IMR-90 (cell line): ENCODE results near the gene STAC3. TPM values are rescaled to one million over a fixed set of nuclear protein-coding genes. Genes with fewer than 3 reads are reported as not detected.
A peak's percentile ranks its signal among the peaks of the same experiment; 100 is the strongest.

ENCODE experiments used
- ATAC-seq: fragments of 200-7000 bp; cut with Tn5 transposase; 2 replicates; pipeline ENCODE4 v1.9.1; 2020; ENCODE audit warnings: low read depth, mild to moderate bottlenecking, moderate library complexity
- BruUV-seq: library from RNA; stranded (reverse); fragments of 400-500 nt; replicated peaks from 2 replicates; lab custom pipeline; 2021; lab: Mats Ljungman, UMichigan
- CTCF ChIA-PET: fragments of 300-600 bp; formaldehyde crosslinking; extraction: SDS; loops from one replicate; lab custom pipeline; 2021; ENCODE audit warnings: antibody characterized with exemption; lab: Yijun Ruan, JAX
- POLR2A ChIA-PET: fragments of 300-600 bp; sonication (Branson Sonifier 250); formaldehyde crosslinking; loops from one replicate; lab custom pipeline; 2022; ENCODE audit warnings: antibody characterized with exemption; ENCODE audit not compliant: unreplicated experiment; lab: Charles Lee
- DNase-seq: peaks from one replicate; pipeline ENCODE4 v3.0.0; 2013
- H2AFZ ChIP-seq: replicated peaks from 2 replicates; pipeline ENCODE3; 2013; ENCODE audit warnings: low read length, mild to moderate bottlenecking; ENCODE audit not compliant: poor library complexity
- H2AK5ac ChIP-seq: 2 replicates; pipeline ENCODE4 v1.6.1; 2013; ENCODE audit warnings: low read depth, low read length, inconsistent platforms
- H2AK9ac ChIP-seq: replicated peaks from 2 replicates; pipeline ENCODE3; 2013; ENCODE audit warnings: mild to moderate bottlenecking, low read depth, low read length, moderate library complexity; ENCODE audit not compliant: poor library complexity
- H2BK120ac ChIP-seq: 2 replicates; pipeline ENCODE4 v1.6.1; 2013; ENCODE audit warnings: low read depth, low read length, inconsistent platforms
- H2BK15ac ChIP-seq: 3 replicates; pipeline ENCODE4 v1.6.1; 2013; ENCODE audit warnings: low read depth, low read length, inconsistent platforms
- H2BK20ac ChIP-seq: 2 replicates; pipeline ENCODE4 v1.6.1; 2013; ENCODE audit warnings: low read depth, mild to moderate bottlenecking, inconsistent platforms, low read length, moderate library complexity
- H2BK5ac ChIP-seq: 2 replicates; pipeline ENCODE4 v1.6.1; 2013; ENCODE audit warnings: mild to moderate bottlenecking, low read depth, low read length, inconsistent platforms; ENCODE audit not compliant: poor library complexity, severe bottlenecking
- H3K14ac ChIP-seq: replicated peaks from 2 replicates; pipeline ENCODE4 v1.6.1; 2013; ENCODE audit warnings: low read depth, low read length, inconsistent platforms
- H3K18ac ChIP-seq: 2 replicates; pipeline ENCODE4 v1.6.1; 2013; ENCODE audit warnings: low read depth, low read length, control low read depth
- H3K23ac ChIP-seq: 2 replicates; pipeline ENCODE4 v1.6.1; 2013; ENCODE audit warnings: low read depth, low read length, inconsistent platforms
- H3K27ac ChIP-seq: 2 replicates; pipeline ENCODE4 v1.5.1; 2013; ENCODE audit warnings: mild to moderate bottlenecking, control low read depth, low read length; ENCODE audit not compliant: insufficient read depth
- H3K27me3 ChIP-seq: 2 replicates; pipeline ENCODE4 v1.6.1; 2013; ENCODE audit warnings: low read length; ENCODE audit not compliant: control insufficient read depth, insufficient read depth
- H3K36me3 ChIP-seq: 2 replicates; pipeline ENCODE4 v1.6.1; 2013; ENCODE audit warnings: low read length, mixed read lengths; ENCODE audit not compliant: control insufficient read depth, insufficient read depth
- H3K4ac ChIP-seq: 2 replicates; pipeline ENCODE4 v1.6.1; 2013; ENCODE audit warnings: low read depth, low read length, inconsistent platforms
- H3K4me1 ChIP-seq: 2 replicates; pipeline ENCODE4 v1.6.1; 2013; ENCODE audit warnings: low read length, mixed read lengths; ENCODE audit not compliant: control insufficient read depth, insufficient read depth
- H3K4me2 ChIP-seq: 2 replicates; pipeline ENCODE4 v1.6.1; 2013; ENCODE audit warnings: low read depth, mild to moderate bottlenecking, control low read depth, low read length, moderate library complexity
- H3K4me3 ChIP-seq: 2 replicates; pipeline ENCODE4 v1.5.1; 2013; ENCODE audit warnings: low read depth, mild to moderate bottlenecking, control low read depth, low read length, moderate library complexity; ENCODE audit not compliant: insufficient read depth
- H3K56ac ChIP-seq: 2 replicates; pipeline ENCODE4 v1.6.1; 2013; ENCODE audit warnings: low read length, inconsistent platforms; ENCODE audit not compliant: insufficient read depth; ENCODE audit errors: extremely low read depth
- H3K79me1 ChIP-seq, 2 experiments: 2 replicates each; pipeline ENCODE4 v1.6.1; 2013; ENCODE audit warnings: low read length in 2 of 2, inconsistent platforms in 1 of 2, low read depth in 1 of 2
- H3K9ac ChIP-seq: 2 replicates; pipeline ENCODE4 v1.6.1; 2013; ENCODE audit warnings: low read depth, low read length, control low read depth
- H3K9me1 ChIP-seq: 2 replicates; pipeline ENCODE4 v1.6.1; 2013; ENCODE audit warnings: low read length, inconsistent platforms; ENCODE audit not compliant: insufficient read depth
- H3K9me3 ChIP-seq: 2 replicates; pipeline ENCODE4 v1.6.1; 2013; ENCODE audit warnings: low read length; ENCODE audit not compliant: control insufficient read depth, insufficient read depth
- H4K20me1 ChIP-seq: 2 replicates; pipeline ENCODE4 v1.6.1; 2013; ENCODE audit warnings: low read length, inconsistent platforms; ENCODE audit not compliant: insufficient read depth
- H4K5ac ChIP-seq: 2 replicates; pipeline ENCODE4 v1.6.1; 2013; ENCODE audit warnings: mild to moderate bottlenecking, low read depth, low read length, control low read depth
- H4K8ac ChIP-seq, 2 experiments: 2 replicates each; pipeline ENCODE4 v1.6.1; 2013; ENCODE audit warnings: low read depth in 2 of 2, low read length in 2 of 2, control low read depth in 1 of 2, inconsistent platforms in 1 of 2
- H4K91ac ChIP-seq: 2 replicates; pipeline ENCODE4 v1.6.1; 2013; ENCODE audit warnings: low read depth, low read length, inconsistent platforms; ENCODE audit not compliant: insufficient read depth
- MAZ ChIP-seq: IDR thresholded peaks from 2 replicates; pipeline ENCODE4 v1.6.1; 2012; ENCODE audit warnings: low read depth, mild to moderate bottlenecking, low read length, improper control_type of control experiment, moderate library complexity, borderline replicate concordance
- NFE2L2 ChIP-seq: fragments of 150-350 bp; IDR thresholded peaks from 2 replicates; pipeline ENCODE4 v1.6.1; 2016; ENCODE audit warnings: low read depth, mild to moderate bottlenecking, low read length
- RCOR1 ChIP-seq: IDR thresholded peaks from 2 replicates; pipeline ENCODE4 v1.6.1; 2012; ENCODE audit warnings: mild to moderate bottlenecking, low read length, improper control_type of control experiment; ENCODE audit not compliant: insufficient replicate concordance
- SMC3 ChIP-seq: fragments of 150-350 bp; IDR thresholded peaks from 2 replicates; pipeline ENCODE4 v1.6.1; 2016; ENCODE audit warnings: low read depth, mild to moderate bottlenecking, antibody characterized with exemption, low read length, moderate library complexity
- WGBS, 2 experiments: methylation state at CpG; one replicate each; pipeline versions ENCODE4 v1.1.5 to v1.1.7; 2013; ENCODE audit warnings: missing lambda C conversion rate in 2 of 2; ENCODE audit not compliant: insufficient read length in 1 of 2; ENCODE audit errors: extremely low coverage in 2 of 2; 5-methylcytosine and 5-hydroxymethylcytosine counted together
- dilution Hi-C: fragments of 300-500 bp; cut with HindIII; formaldehyde crosslinking; loops from one replicate; pipeline ENCODE4 v1.14.3; 2018; ENCODE audit warnings: low sequenced_read_pairs; ENCODE audit not compliant: unreplicated experiment
- in situ Hi-C: fragments of 300-500 bp; cut with MboI; formaldehyde crosslinking; loops from 3 replicates; pipeline ENCODE4 v1.14.3; 2019; ENCODE audit warnings: low sequenced_read_pairs, inconsistent platforms, mixed read lengths
- intact Hi-C: fragments of 100-400 bp; cut with micrococcal nuclease; formaldehyde crosslinking; loops from 2 replicates; pipeline ENCODE4 v1.10.0; 2022
- polyA plus RNA-seq, 3 experiments: library from polyadenylated mRNA; depleted of rRNA; stranded (reverse); fragments of >200 nt; gene quantifications; 2 replicates each; pipeline ENCODE4 v1.2.3, GENCODE V29; 2012; ENCODE audit warnings: low replicate concordance in 1 of 3
- total RNA-seq: library from RNA; depleted of rRNA; stranded (reverse); fragments of >200 nt; gene quantifications from 2 replicates; pipeline ENCODE4 v1.2.3, GENCODE V29; 2012
- TF ChIP-seq, protein P1 (sequence below): fragments of 150-350 bp; IDR thresholded peaks from 2 replicates; pipeline ENCODE4 v1.6.1; 2017; ENCODE audit warnings: mild to moderate bottlenecking, antibody characterized with exemption, low read length, low read depth
- TF ChIP-seq, protein P2 (sequence below): fragments of 150-350 bp; IDR thresholded peaks from 2 replicates; pipeline ENCODE4 v1.6.1; 2016; ENCODE audit warnings: low read depth, mild to moderate bottlenecking, low read length, moderate library complexity, borderline replicate concordance

Gene STAC3
- total and polyA plus RNA-seq, 2 of the 4 experiments (the other 2 are of a cell fraction), result 0.18 to 0.67 TPM

DNA sequence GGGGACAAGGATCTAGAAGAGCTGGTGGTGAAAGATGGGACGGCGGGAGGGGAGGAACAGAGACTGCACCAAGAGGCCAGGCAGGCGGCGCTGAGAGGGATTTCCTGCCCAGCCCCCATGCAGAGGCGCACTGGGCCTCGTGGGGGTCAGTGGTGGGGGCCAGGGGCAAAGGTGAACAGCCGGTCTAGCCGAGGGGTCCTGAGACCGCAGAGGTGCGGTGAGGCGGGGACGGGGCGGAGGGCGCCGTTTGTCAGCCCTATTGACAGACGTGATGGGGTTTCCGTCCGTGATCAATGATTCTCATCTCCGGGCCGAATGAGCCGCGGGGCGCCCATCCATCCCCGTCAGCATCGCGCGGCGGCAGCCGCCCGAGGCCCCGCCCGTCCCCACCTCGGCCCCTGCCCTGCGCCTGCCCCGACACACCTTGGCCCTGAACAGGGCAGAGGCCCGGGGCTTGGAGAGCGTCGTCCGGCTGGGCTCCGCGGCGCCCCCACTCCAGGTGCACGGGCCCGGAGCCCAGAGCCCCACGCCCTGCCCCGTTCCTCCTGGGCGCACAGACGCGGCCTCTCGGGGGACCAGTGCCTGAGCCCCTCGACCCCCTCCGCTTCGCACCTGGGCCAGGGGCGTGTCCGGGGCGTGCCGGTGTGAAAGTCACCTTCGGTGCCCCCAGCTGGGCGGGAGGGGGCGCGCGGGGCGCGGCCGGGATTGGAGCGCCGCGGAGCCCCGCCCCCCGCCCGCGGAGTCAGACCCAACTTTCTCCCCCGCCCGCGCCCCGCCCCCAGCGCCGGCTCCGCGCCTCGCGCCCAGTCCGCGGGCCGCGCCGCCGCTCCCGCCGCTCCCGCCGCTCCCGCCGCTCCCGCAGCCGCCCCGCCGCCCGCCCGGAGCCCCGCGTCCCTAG lies 34.7 kb downstream of the STAC3 start, which contains the start of gene NXPH4:
Gene NXPH4 (plus strand): TSS at position 781 of the 898 bp plus-strand sequence. CDS start 176 bp downstream, outside the sequence.
- ATAC-seq (peak; percentile 46), DNase-seq (no peak)
- Histone ChIP-seq H3K9me3 (no peaks in the 10 kb centered on the region), H3K4me1 (peaks cover 7% of the 10 kb centered on the region), H3K27me3 (peaks cover 61% of the 10 kb centered on the region), H4K5ac (no peak within 1 kb of the TSS), H4K8ac (no peak within 1 kb of the TSS), H3K79me1 (peaks cover 0 to 7% of the 10 kb centered on the region in 2 experiments; a peak in 1 of 4 replicates), H3K9ac (peak within 1 kb of the TSS; percentile 3; the same call in 1 of the 2 replicates), H2AFZ (peak within 1 kb of the TSS; percentile 82), H3K4ac (no peak within 1 kb of the TSS; the same call in 1 of the 2 replicates), H4K91ac (no peak within 1 kb of the TSS), H2BK15ac (no peak within 1 kb of the TSS), H3K14ac (peak within 1 kb of the TSS; percentile 47; the same call in 1 of the 2 replicates), H3K9me1 (no peaks in the 10 kb centered on the region), H3K23ac (peak within 1 kb of the TSS; percentile 78), H3K4me3 (peak within 1 kb of the TSS; percentile 73), H3K56ac (no peak within 1 kb of the TSS), H3K27ac (no peak within 1 kb of the TSS; the same call in 1 of the 2 replicates), H3K36me3 (peaks cover 26% of the 10 kb centered on the region), H3K4me2 (peak within 1 kb of the TSS; percentile 90), H3K18ac (no peak within 1 kb of the TSS), H2BK20ac (no peak within 1 kb of the TSS), H2AK9ac (peak within 1 kb of the TSS; percentile 91), H2BK120ac (no peak within 1 kb of the TSS), H4K20me1 (peaks cover 56% of the 10 kb centered on the region), H2BK5ac (no peak within 1 kb of the TSS), H2AK5ac (peak within 1 kb of the TSS; percentile 81)
- TF ChIP-seq, protein P1, sequence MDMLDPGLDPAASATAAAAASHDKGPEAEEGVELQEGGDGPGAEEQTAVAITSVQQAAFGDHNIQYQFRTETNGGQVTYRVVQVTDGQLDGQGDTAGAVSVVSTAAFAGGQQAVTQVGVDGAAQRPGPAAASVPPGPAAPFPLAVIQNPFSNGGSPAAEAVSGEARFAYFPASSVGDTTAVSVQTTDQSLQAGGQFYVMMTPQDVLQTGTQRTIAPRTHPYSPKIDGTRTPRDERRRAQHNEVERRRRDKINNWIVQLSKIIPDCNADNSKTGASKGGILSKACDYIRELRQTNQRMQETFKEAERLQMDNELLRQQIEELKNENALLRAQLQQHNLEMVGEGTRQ, result no peak
- TF ChIP-seq MAZ, result no peak; the same call in 1 of the 2 replicates
- no peak for TF ChIP-seq SMC3
- TF ChIP-seq RCOR1, result no peak
- TF ChIP-seq, protein P2, sequence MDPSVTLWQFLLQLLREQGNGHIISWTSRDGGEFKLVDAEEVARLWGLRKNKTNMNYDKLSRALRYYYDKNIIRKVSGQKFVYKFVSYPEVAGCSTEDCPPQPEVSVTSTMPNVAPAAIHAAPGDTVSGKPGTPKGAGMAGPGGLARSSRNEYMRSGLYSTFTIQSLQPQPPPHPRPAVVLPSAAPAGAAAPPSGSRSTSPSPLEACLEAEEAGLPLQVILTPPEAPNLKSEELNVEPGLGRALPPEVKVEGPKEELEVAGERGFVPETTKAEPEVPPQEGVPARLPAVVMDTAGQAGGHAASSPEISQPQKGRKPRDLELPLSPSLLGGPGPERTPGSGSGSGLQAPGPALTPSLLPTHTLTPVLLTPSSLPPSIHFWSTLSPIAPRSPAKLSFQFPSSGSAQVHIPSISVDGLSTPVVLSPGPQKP, result no peak
- TF ChIP-seq NFE2L2, result no peak
- POLR2A ChIA-PET, result interaction anchor here (0.6 kb wide), 1 partner anchor 13 kb away, joined by 5 read pairs; the partner anchor contains the start of gene SHMT2
- dilution Hi-C loops (no loop called here), in situ Hi-C loops (no loop called here), intact Hi-C loops (no loop called here)
- 2% methylated on average over 52 of the region's 102 CpGs; no CpG with 5 or more reads in 1 of the 2 experiments for WGBS, 2 experiments
- CTCF ChIA-PET, result interaction anchor here (1.2 to 3.5 kb wide), 2 partner anchors 23 to 26 kb away, joined by 6 to 25 read pairs; no protein-coding TSS in a partner anchor
- no TSS peak for BruUV-seq
